Bladder microvascular endothelial cell (primary cell): ENCODE results near the gene MMD. TPM values are rescaled to one million over a fixed set of nuclear protein-coding genes. Genes with fewer than 3 reads are reported as not detected.

Experiments used
- total RNA-seq: library from RNA; depleted of rRNA; stranded (reverse); fragments of >200 nt; gene quantifications from 2 replicates; pipeline ENCODE4 v1.2.3, GENCODE V29; 2014

The MMD gene, protein sequence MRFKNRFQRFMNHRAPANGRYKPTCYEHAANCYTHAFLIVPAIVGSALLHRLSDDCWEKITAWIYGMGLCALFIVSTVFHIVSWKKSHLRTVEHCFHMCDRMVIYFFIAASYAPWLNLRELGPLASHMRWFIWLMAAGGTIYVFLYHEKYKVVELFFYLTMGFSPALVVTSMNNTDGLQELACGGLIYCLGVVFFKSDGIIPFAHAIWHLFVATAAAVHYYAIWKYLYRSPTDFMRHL
- total RNA-seq = 6.8 and 24.0 TPM in 2 replicates

DNA sequence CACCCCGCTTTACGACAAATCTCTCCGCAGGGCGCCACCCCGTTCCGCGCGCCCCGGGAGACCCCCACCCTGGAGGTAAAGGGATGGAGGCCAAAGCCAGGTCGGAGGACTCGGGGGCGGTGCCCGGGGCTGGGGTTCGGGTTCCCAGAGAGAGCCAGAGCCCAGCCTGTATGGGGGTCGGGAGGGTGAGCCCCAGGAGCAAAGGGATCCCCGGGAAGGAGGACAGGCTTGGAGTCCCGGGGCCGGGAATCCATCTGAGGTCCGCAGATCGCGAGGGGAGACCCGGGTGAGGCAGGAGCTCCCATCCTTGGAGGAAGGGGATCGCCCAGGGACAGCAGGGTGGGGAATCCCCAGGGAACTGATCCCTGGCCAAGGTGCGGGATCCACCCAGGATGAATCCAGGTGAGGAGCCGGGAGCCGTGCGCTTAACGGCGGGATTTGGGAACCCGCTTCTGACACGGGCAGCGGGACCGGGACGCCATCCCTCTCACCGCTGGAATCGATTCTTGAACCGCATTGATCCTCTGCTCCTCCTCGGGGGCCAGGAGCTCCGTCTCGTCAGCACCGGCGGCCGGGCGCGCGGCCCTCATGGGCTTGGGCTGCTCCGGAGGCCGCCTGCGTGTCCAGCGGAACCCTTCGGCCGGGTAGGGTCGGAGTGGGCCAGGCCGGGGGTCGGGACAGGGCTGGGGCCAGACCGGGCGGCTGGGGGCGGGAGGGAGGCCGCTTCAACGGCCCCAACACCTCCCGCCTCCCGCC, at the start of gene MMD:
TSS of gene MMD (minus strand) at position 657 of the 756 bp plus-strand sequence. CDS start at position 517, 140 bp downstream.

Other genes with a start within 250 kb of the MMD start
- gene HLF, start 156.9 kb downstream of the MMD start, total RNA-seq = not detected in 2 replicates
- not detected in 2 replicates for gene SMIM36, start 89.6 kb upstream of the MMD start, total RNA-seq